ENCODE data around the gene ARG2. TPM values are rescaled to one million over a fixed set of nuclear protein-coding genes. Genes with fewer than 3 reads are reported as not detected.

Gene ARG2
- total and polyA plus RNA-seq, 10 donors: 0.64 to 4.7 (median 1.1) TPM

DNA sequence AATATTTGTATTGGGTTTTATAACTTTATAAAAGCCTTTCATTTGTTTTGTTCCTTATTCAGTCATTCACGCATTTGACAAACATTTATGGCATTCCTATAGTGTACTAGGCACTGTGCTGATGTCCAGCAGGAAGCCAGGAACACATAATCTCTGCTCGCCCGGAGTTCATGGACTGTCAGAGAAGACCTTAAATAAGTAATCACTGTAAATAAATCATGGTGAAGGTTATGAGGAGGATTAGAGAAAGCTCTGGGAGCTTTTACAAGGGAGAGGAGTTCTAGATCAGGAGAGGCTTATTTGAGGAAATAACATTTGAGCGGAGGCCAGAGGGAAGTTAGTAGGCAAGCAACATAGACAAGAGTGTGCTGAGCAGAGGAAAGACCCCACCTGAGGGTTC is 77.3 kb downstream of the ARG2 start:
- peaks cover 0 to 10% (median under 1%) of the 10 kb centered on the region in 6 donors for H3K36me3 ChIP-seq
- 72 to 93% (median 79%) methylated on average over 4 of the region's 4 CpGs for WGBS, 5 donors
- no peak for DNase-seq
- H3K27me3 ChIP-seq (replicated peaks in 1 of 7): no peaks in the 10 kb centered on the region
- H3K4me3 ChIP-seq: no peak overlapping the region
- H3K9me3 ChIP-seq: no peaks in the 10 kb centered on the region
- H3K4me1 ChIP-seq: peaks cover 0 to 24% (median 16%) of the 10 kb centered on the region in 6 donors
- H3K27ac ChIP-seq: no peak overlapping the region
- intact Hi-C loops (cut with DNase I; ENCODE audit: low total_unique reads): no loop called here
- TF ChIP-seq, protein P1, sequence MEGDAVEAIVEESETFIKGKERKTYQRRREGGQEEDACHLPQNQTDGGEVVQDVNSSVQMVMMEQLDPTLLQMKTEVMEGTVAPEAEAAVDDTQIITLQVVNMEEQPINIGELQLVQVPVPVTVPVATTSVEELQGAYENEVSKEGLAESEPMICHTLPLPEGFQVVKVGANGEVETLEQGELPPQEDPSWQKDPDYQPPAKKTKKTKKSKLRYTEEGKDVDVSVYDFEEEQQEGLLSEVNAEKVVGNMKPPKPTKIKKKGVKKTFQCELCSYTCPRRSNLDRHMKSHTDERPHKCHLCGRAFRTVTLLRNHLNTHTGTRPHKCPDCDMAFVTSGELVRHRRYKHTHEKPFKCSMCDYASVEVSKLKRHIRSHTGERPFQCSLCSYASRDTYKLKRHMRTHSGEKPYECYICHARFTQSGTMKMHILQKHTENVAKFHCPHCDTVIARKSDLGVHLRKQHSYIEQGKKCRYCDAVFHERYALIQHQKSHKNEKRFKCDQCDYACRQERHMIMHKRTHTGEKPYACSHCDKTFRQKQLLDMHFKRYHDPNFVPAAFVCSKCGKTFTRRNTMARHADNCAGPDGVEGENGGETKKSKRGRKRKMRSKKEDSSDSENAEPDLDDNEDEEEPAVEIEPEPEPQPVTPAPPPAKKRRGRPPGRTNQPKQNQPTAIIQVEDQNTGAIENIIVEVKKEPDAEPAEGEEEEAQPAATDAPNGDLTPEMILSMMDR (IDR thresholded peaks at IDR 0.05 in 8 of 11, conservative IDR thresholded peaks at IDR 0.05 in 3 of 11): no peak
- no peak for TF ChIP-seq POLR2AphosphoS5 (IDR thresholded peaks at IDR 0.05)
- no peak for TF ChIP-seq POLR2A (IDR thresholded peaks at IDR 0.05)

DNA sequence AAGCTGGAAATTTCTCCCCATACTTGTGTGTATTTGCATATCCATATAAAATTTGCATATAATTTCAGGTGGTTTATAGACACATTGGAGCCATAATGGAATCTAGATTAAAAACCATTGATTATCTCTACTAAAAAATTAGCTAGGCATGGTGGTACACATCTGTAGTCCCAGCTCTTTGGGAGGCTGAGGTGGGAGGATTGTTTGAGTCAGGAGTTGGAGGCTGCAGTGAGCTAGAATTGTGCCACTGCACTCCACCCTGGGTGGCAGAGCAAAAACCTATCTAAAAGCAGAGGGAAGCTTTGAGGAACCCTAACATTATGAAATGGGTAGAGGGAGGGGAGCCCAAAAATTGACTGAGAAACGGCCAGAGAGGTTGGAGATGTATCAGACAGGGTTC is 78.5 kb downstream of the ARG2 start:
- Histone ChIP-seq H3K27ac (no peak overlapping the region), H3K4me1 (peaks cover 0 to 21% (median 14%) of the 10 kb centered on the region in 6 donors), H3K9me3 (no peaks in the 10 kb centered on the region), H3K27me3 (replicated peaks in 1 of 7) (no peaks in the 10 kb centered on the region), H3K36me3 (no peaks in the 10 kb centered on the region), H3K4me3 (no peak overlapping the region)
- DNase-seq: no peak
- intact Hi-C loops (cut with DNase I; ENCODE audit: low total_unique reads): no loop called here
- TF ChIP-seq, protein P1 (IDR thresholded peaks at IDR 0.05 in 8 of 11, conservative IDR thresholded peaks at IDR 0.05 in 3 of 11): no peak
- no peak for TF ChIP-seq POLR2A (IDR thresholded peaks at IDR 0.05)
- no peak for TF ChIP-seq POLR2AphosphoS5 (IDR thresholded peaks at IDR 0.05)
- WGBS, 5 donors: 63 to 79% (median 71%) methylated on average over 1 of the region's 1 CpG

Small RNA genes within 50 kb of the gene (small RNA-seq; reads per million reads assigned to genes)
- 0 reads per million in 4 donors for gene AL132640.3
- 0 reads per million in 4 donors for gene RF00019
- 0 to 0.07 (median 0) reads per million in 4 donors for gene RNA5SP386

Other genes starting within 250 kb of the ARG2 start
- 1 to 10 TPM in 1 of 7 donors, under 1 TPM in 3, not detected in 3; 0.76 to 2.1 (median 0.98) TPM for gene PLEK2, start 207.8 kb upstream of the ARG2 start, total RNA-seq
- under 1 TPM; 0.18 to 0.64 (median 0.20) TPM for gene PLEK2, start 207.8 kb upstream of the ARG2 start, polyA plus RNA-seq
- gene TMEM229B, start 131.2 kb upstream of the ARG2 start, total RNA-seq: 10 to 100 TPM; 20.1 to 36.0 (median 29.0) TPM
- 10 to 100 TPM in 1 of 3 donors, 1 to 10 TPM in 2; 3.0 to 10.0 (median 3.4) TPM for gene TMEM229B, start 131.2 kb upstream of the ARG2 start, polyA plus RNA-seq
- 1 to 10 TPM; 1.7 to 7.1 (median 5.0) TPM for gene PLEKHH1, start 86.6 kb upstream of the ARG2 start, total RNA-seq
- 1 to 10 TPM in 2 of 3 donors, under 1 TPM in 1; 0.56 to 5.1 (median 1.1) TPM for gene PLEKHH1, start 86.6 kb upstream of the ARG2 start, polyA plus RNA-seq
- 10 to 100 TPM; 16.3 to 43.1 (median 23.4) TPM for gene PIGH, start 19.7 kb upstream of the ARG2 start, total RNA-seq
- 10 to 100 TPM; 21.9 to 30.0 (median 24.8) TPM for gene PIGH, start 19.7 kb upstream of the ARG2 start, polyA plus RNA-seq
- gene VTI1B, start 54.7 kb downstream of the ARG2 start, total RNA-seq: 10 to 100 TPM; 61.5 to 84.1 (median 67.3) TPM
- 10 to 100 TPM; 42.1 to 58.9 (median 56.6) TPM for gene VTI1B, start 54.7 kb downstream of the ARG2 start, polyA plus RNA-seq
- 10 to 100 TPM; 29.6 to 49.9 (median 35.5) TPM for gene RDH11, start 75.8 kb downstream of the ARG2 start, total RNA-seq
- 10 to 100 TPM; 18.0 to 20.9 (median 18.7) TPM for gene RDH11, start 75.8 kb downstream of the ARG2 start, polyA plus RNA-seq
- gene RDH12, start 82.0 kb downstream of the ARG2 start, total RNA-seq: not detected
- under 1 TPM in 2 of 3 donors, not detected in 1; 0.08 to 0.10 TPM for gene RDH12, start 82.0 kb downstream of the ARG2 start, polyA plus RNA-seq
- gene ZFYVE26, start 196.7 kb downstream of the ARG2 start, total RNA-seq: 10 to 100 TPM; 33.0 to 43.5 (median 39.9) TPM
- 1 to 10 TPM; 3.6 to 8.0 (median 4.5) TPM for gene ZFYVE26, start 196.7 kb downstream of the ARG2 start, polyA plus RNA-seq
- gene RAD51B, start 199.9 kb downstream of the ARG2 start, total RNA-seq: 10 to 100 TPM; 28.5 to 43.7 (median 34.1) TPM
- gene RAD51B, start 199.9 kb downstream of the ARG2 start, polyA plus RNA-seq: 1 to 10 TPM; 4.2 to 5.0 (median 4.9) TPM